HG03039 (cell line): ENCODE results near the gene SRC.
A peak's percentile ranks its signal among the peaks of the same experiment; 100 is the strongest.
"Not testable (repeated sequence)": the region's sequence is repeated elsewhere in the genome, so short reads cannot be mapped to it uniquely, and the experiment has no call there.

ENCODE experiments used
- ATAC-seq: cut with Tn5 transposase; IDR thresholded peaks from one replicate; pipeline ENCODE4 v1.9.1; 2021; ENCODE audit warnings: mild to moderate bottlenecking, moderate library complexity; ENCODE audit not compliant: unreplicated experiment

Gene SRC

GRCh38 chr20:37361336-37361735 lies 15.4 kb downstream of the SRC start:
- ATAC-seq = no peak

- ATAC-seq = no peak
Observed at GRCh38 chr20:37362231-37362792, 16.4 kb downstream of the SRC start.

DNA sequence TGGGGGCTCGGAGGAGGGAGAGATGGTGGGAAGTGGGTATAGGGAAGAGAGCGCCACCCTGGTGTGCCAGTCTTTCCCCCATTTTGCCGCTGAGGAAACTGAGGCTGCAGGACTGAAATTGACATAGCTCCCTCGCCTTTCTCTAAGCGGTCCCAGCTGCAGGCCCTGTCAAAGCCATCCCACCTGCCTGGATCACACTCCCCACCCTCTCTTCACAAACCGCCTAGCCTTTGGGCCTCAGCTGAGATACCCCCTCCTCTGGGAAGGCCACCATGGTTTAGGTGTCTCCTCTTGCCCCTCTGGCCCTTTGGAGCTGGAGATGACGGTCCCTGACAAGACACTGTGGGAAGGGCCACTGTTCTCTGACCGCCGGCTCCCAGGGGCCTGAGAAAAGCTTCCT lies 16.9 kb downstream of the SRC start:
- no peak for ATAC-seq

GRCh38 chr20:37363221-37364012 lies 17.5 kb downstream of the SRC start:
- no peak for ATAC-seq

DNA sequence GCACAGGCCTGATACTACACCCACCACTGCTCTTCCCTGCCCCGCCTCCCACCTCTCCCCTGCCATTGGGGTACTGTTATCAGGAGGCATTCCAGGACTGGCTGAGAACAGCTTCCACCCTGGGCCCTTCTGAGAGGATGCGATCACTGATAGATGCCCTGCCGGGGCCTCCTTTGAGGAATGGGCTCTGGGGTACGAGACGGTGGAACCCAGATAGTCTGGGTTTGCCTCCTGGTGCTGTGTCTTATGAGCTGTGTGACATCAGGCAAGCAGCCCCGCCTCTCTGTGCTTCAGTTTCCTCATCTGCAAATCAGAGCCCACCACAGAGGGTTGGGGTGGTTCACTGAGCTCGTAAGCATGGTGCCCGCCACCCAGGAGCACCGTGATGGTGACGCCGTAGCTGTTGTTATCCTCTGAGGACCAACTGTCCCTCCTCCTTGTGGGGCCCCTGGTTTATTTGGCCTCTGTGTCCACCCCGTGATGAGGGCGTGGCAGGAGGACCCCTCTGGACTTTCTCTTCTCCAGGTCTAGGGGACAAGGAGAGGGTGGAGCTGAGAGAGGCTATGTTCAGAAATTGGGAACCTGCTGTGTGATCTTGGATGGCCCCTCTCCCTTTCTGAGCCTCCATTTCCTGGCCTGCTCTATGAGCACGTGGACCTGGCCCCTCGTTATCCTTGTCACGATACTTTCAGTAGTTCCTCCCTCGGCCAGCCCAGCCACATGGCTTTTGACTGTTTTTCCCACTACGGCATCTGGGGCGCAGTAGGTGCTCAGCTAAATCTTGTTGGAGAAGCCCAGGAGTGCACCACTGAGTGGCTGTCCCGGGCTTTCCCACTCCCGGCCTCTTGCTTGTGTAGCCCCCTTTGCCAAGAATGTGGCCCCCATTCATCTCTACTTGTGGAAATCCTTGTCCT lies 18.3 kb downstream of the SRC start:
- ATAC-seq = no peak

- ATAC-seq = no peak
Observed at GRCh38 chr20:37364927-37365272, 19.0 kb downstream of the SRC start.

- ATAC-seq = peak; percentile 49
Observed at GRCh38 chr20:37365760-37366638, 20.1 kb downstream of the SRC start.

DNA sequence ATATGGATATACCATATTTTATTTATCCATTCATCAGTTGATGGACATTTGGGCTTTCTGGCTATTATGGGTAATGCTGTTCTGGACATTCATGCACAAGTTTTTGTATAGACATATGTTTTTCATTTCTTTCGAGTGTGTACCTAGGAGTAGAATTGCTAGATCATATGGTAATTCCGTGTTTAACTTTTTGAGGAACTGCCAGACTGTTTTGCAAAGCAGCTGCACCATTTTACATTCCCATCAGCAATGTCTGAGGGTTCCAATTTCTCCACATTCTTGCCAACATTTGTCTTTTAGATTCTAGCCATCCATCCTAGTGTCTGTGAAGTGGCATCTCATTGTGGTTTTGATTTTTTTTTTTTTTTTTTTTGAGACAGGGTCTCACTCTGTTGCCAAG lies 20.8 kb downstream of the SRC start:
- no peak for ATAC-seq

DNA sequence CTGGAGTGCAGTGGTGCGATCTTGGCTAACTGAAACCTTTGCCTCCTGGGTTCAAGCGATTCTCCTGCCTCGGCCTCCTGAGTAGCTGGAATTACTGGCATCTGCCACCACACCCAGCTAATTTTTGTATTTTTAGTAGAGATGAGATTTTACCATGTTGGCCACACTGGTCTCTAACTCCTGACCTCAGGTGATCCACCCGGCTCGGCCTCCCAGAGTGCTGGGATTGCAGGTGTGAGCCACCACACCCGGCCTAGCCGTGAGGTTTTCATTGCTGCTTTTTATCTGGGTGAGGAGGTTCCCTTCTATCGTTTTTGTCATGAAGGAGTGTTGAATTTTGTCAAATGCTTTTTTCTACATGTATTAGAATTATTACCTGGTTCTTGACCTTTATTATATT lies 23.9 kb downstream of the SRC start:
- ATAC-seq = no peak

- not testable (repeated sequence) for ATAC-seq
Observed at GRCh38 chr20:37371845-37372244, 25.9 kb downstream of the SRC start.

GRCh38 chr20:37372441-37372840 lies 26.5 kb downstream of the SRC start:
- ATAC-seq = no peak

GRCh38 chr20:37373020-37373598 lies 27.2 kb downstream of the SRC start:
- no peak for ATAC-seq

GRCh38 chr20:37375227-37375626 lies 29.3 kb downstream of the SRC start:
- ATAC-seq = no peak

DNA sequence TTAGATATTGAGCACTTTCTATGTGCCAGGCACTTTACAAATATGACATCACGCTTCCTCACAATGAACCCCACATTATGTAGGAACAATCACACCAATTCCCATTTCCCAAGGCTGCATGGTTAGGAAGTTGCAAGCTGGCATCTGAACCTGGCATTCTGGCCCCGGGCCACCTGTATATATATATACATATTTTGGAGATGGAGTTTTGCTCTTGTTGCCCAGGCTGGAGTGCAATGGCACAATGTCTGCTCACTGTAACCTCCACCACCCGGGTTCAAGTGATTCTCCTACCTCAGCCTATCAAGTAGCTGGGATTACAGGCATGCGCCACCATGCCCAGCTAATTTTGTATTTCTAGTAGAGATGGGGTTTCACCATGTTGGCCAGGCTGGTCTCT lies 30.4 kb downstream of the SRC start:
- ATAC-seq = no peak

- ATAC-seq = no peak
Observed at GRCh38 chr20:37376791-37377190, 30.9 kb downstream of the SRC start.

DNA sequence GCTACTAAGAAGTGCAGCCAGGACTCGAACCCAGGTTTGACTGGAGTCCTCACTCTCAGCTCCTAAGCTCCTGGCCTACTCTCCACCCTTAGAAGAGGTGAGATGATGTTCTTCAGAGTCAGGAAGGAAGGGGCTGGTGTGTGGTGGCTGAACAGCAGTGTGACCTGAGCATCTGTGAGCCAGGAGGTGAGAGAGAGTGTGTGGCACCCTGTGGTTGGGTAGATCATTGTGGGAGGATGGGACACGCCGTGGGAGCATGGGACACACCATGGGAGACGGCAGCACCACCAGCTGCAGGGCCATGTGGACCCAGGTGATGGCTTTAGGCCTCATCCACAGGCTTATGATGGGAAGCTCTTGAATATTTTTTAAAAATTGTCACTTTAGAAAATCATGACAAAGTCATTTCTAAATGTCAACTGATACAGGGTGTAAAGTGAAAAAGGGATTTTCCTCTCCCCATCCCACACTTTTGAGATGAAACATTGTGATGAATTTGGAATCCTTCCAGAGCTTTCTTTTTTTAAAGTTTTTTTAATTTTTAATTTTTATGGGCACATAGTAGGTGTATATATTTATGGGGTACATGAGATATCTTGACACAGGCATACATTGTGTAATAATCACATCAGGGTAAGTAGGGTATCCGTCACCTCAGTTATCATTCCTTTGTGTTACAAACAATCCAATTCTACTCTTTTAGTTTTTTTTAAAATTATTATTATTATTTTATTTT lies 31.6 kb downstream of the SRC start:
- no peak for ATAC-seq

DNA sequence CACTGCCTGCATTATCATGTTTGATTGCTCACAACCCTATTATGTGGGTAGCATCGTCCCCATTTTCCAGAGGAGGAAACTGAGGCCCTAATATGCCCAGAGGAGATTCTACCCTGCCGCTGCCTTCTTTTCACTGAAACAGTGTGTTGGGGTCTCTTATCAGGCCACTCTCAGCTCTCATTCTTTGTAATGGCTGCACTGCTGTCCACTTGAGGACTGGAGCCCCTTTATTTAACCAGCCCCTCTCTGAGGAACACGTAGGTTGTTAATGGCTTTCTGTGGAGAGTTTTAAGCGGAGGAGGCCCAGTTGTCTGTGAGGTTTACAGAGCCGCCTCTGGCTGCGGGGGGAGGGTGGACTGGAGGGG lies 32.5 kb downstream of the SRC start:
- ATAC-seq = no peak

DNA sequence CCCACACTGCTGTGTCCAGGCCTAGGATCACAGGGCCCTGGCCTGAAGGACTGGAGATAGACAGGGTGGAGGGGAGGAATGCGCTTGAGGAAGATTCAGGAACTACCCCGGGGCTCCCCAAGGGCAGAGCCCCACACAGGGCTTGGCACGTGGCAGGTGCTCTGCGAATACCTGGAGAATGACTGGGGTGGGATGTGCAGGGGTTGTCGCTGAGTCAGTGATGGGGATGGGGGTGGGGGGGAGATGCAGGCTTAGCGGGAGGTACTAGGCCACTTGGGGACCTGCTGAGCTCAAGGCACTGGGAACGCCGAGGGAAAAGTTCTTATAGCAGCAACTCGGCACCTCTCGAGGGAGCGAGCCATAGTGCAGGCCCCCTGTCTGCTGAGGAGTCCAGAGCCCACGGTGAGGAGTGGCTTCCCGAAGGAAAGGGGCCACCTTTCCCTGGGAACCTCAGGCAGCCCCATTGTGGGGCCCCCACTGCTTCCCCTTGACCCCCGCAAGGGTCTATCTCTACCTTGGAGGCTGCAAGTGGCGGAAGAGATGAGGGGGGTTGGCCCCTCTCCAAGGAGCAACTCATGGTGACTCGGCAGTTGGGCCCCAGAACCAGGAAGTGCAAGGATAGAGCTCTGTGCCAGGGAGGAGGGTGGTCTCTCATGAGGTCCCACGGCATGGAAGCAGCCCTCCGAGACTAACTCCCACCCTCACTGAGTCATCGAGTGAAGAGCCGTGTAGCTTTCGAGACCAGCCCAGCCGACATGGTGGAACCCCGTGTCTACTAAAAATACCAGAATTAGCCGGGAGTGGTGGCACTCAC lies 33.1 kb downstream of the SRC start:
- ATAC-seq = no peak
